Endothelial cell of umbilical vein (primary cell): ENCODE data around the gene MRTFA.

Source experiments
- EZH2 ChIP-seq: IDR thresholded peaks from 2 replicates; pipeline ENCODE4 v1.6.1; 2012; ENCODE audit warnings: borderline replicate concordance, low read depth, mild to moderate bottlenecking, moderate library complexity, low read length, inconsistent platforms; ENCODE audit not compliant: severe bottlenecking
- FOS ChIP-seq: IDR thresholded peaks from 2 replicates; pipeline ENCODE4 v1.6.1; 2011; ENCODE audit warnings: mild to moderate bottlenecking, low read length, moderate library complexity, borderline replicate concordance; ENCODE audit not compliant: insufficient read depth
- JUN ChIP-seq: IDR thresholded peaks from 2 replicates; pipeline ENCODE4 v1.6.1; 2011; ENCODE audit warnings: borderline replicate concordance, low read depth; ENCODE audit not compliant: insufficient read length, insufficient read depth
- POLR2A ChIP-seq: IDR thresholded peaks from 2 replicates; pipeline ENCODE4 v1.6.1; 2012; ENCODE audit warnings: low read depth, mild to moderate bottlenecking, control low read depth, low read length
- POLR2AphosphoS5 ChIP-seq: IDR thresholded peaks from 2 replicates; pipeline ENCODE4 v1.6.1; 2012; ENCODE audit warnings: low read depth, mild to moderate bottlenecking, control low read depth, low read length, moderate library complexity; ENCODE audit not compliant: insufficient read depth
- TF ChIP-seq, protein P1 (sequence below), 2 donors: IDR thresholded peaks; 1 replicate in 1 of 2; 2 replicates in 1 of 2; pipeline ENCODE4 v1.5.1; 2011; ENCODE audit warnings: low read length in 2 of 2, mild to moderate bottlenecking in 2 of 2, moderate library complexity in 2 of 2, control low read depth in 1 of 2, inconsistent platforms in 1 of 2, low read depth in 1 of 2; ENCODE audit not compliant: insufficient read depth in 1 of 2; ENCODE audit errors: extremely low read depth in 1 of 2

DNA sequence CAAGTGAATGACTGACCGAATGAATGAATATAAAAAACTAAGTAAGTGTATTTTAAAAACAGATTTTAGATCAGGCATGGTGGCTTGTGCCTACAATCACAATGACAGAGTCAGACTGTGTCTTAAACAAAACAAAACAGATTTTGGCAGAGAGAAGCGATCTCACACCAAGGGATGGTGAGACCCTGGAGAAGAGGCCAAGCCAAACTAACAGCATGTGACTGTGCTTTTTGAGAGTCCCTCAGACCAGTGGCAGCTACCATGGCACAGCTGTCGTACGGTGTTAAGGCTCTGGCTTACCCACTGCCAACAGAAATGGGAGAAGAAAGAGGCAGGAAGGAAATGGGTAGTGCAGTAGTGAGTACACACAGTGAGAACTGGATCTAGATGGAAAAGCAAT, 205.5 kb downstream of the MRTFA start:
- TF ChIP-seq, protein P1, sequence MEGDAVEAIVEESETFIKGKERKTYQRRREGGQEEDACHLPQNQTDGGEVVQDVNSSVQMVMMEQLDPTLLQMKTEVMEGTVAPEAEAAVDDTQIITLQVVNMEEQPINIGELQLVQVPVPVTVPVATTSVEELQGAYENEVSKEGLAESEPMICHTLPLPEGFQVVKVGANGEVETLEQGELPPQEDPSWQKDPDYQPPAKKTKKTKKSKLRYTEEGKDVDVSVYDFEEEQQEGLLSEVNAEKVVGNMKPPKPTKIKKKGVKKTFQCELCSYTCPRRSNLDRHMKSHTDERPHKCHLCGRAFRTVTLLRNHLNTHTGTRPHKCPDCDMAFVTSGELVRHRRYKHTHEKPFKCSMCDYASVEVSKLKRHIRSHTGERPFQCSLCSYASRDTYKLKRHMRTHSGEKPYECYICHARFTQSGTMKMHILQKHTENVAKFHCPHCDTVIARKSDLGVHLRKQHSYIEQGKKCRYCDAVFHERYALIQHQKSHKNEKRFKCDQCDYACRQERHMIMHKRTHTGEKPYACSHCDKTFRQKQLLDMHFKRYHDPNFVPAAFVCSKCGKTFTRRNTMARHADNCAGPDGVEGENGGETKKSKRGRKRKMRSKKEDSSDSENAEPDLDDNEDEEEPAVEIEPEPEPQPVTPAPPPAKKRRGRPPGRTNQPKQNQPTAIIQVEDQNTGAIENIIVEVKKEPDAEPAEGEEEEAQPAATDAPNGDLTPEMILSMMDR (IDR thresholded peaks at IDR 0.05; ENCODE audit: extremely low read depth in 1 of 2, insufficient read depth in 1 of 2, low read depth in 1 of 2, low read length in 2 of 2), result no peak
- TF ChIP-seq FOS (no peak), POLR2AphosphoS5 (no peak), POLR2A (no peak), EZH2 (no peak), JUN (no peak)
